Testis (tissue), 3 donors: ENCODE measurements around the gene VIPAS39. TPM values are rescaled to one million over a fixed set of nuclear protein-coding genes. Genes with fewer than 3 reads are reported as not detected.

Experiments
- DNase-seq: peaks from one replicate; pipeline ENCODE4 v3.0.0-alpha.2; 2019
- H3K27ac ChIP-seq, 2 donors: fragments of 200-600 bp; sonication (generic); one replicate each; pipeline ENCODE4 v1.5.1; 2019
- H3K27me3 ChIP-seq: fragments of 200-600 bp; sonication (generic); one replicate; pipeline ENCODE4 v1.5.1; 2019
- H3K36me3 ChIP-seq: fragments of 200-600 bp; sonication (generic); one replicate; pipeline ENCODE4 v1.5.1; 2017; ENCODE audit warnings: low read depth; ENCODE audit errors: missing control alignments
- H3K4me1 ChIP-seq: fragments of 200-600 bp; sonication (generic); one replicate; pipeline ENCODE4 v1.5.1; 2019
- H3K4me3 ChIP-seq, 2 donors: fragments of 200-600 bp; sonication (generic); one replicate each; pipeline ENCODE4 v1.5.1; 2017 to 2019
- H3K9me3 ChIP-seq: fragments of 200-600 bp; sonication (generic); one replicate; pipeline ENCODE4 v1.5.1; 2017
- POLR2A ChIP-seq: fragments of 450-650 bp; IDR thresholded peaks from one replicate; pipeline ENCODE4 v1.6.1; 2017; ENCODE audit warnings: antibody characterized with exemption, mild to moderate bottlenecking, moderate library complexity
- WGBS, 2 donors: methylation state at CpG; one replicate each; pipeline ENCODE4 v1.1.5; 2018; 5-methylcytosine and 5-hydroxymethylcytosine counted together
- intact Hi-C: fragments of 100-400 bp; cut with DNase I; formaldehyde crosslinking; loops from one replicate; pipeline ENCODE4 v1.15.1; 2023; ENCODE audit warnings: low total_unique reads
- polyA plus RNA-seq: library from polyadenylated mRNA; stranded (reverse); fragments of 350-450 nt; fragmentation: Illumina TruSeq; extraction: RNeasy Lipid Tissue Mini Kit (QIAGEN cat#74804); gene quantifications from one replicate; pipeline ENCODE4 v1.2.3, GENCODE V29; 2014; ENCODE audit warnings: low read depth, low replicate concordance; ENCODE audit not compliant: insufficient read depth
- small RNA-seq, 2 donors: library from RNA; depleted of rRNA; stranded (forward); fragments of <200 nt; gene quantifications; one replicate each; pipeline ENCODE3, GENCODE V24; 2016
- total RNA-seq, 2 donors: library from RNA; depleted of rRNA; stranded (reverse); fragments of >200 nt; gene quantifications; one replicate each; pipeline ENCODE4 v1.2.3, GENCODE V29; 2016
- TF ChIP-seq, protein P1 (sequence below), 3 experiments: fragments of 450-650 bp in 2 of 3; fragments of 200-600 bp in 1 of 3; sonication (generic) in 1 of 3; IDR thresholded peaks; one replicate each; pipeline ENCODE4 v1.5.1; 2016 to 2019; ENCODE audit warnings: antibody characterized with exemption in 3 of 3, mild to moderate bottlenecking in 2 of 3, moderate library complexity in 1 of 3

The VIPAS39 gene
- total and polyA plus RNA-seq, 3 donors from 2014 or later: 39.3 to 52.3 (median 45.8) TPM

DNA sequence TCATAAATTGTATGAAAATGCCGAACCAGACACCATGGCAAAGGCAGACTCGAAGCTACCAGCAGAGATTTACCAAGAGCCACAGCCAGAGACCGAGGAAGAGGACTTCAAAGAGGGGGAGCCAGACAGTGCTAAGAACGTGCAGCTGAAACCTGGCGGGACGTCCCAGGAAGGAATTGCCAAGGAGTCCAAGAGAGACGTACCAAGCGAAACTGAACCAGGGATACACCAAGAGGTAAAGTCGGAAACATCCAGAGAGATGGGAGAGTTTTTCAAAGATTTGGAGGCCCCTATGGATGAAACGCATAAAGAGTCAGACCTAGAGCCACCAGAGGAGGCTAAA is 79.9 kb downstream of the VIPAS39 start:
- no peaks in the 10 kb centered on the region for H3K9me3 ChIP-seq
- peak overlapping the region in 1 of 2 donors; percentile 82 for H3K27ac ChIP-seq
- DNase-seq: no peak
- peaks cover 10% of the 10 kb centered on the region for H3K4me1 ChIP-seq
- TF ChIP-seq, protein P1, sequence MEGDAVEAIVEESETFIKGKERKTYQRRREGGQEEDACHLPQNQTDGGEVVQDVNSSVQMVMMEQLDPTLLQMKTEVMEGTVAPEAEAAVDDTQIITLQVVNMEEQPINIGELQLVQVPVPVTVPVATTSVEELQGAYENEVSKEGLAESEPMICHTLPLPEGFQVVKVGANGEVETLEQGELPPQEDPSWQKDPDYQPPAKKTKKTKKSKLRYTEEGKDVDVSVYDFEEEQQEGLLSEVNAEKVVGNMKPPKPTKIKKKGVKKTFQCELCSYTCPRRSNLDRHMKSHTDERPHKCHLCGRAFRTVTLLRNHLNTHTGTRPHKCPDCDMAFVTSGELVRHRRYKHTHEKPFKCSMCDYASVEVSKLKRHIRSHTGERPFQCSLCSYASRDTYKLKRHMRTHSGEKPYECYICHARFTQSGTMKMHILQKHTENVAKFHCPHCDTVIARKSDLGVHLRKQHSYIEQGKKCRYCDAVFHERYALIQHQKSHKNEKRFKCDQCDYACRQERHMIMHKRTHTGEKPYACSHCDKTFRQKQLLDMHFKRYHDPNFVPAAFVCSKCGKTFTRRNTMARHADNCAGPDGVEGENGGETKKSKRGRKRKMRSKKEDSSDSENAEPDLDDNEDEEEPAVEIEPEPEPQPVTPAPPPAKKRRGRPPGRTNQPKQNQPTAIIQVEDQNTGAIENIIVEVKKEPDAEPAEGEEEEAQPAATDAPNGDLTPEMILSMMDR (IDR thresholded peaks at IDR 0.05): no peak
- no peak for TF ChIP-seq POLR2A
- no peaks in the 10 kb centered on the region for H3K27me3 ChIP-seq
- intact Hi-C loops: no loop called here
- 4 to 12% methylated on average over 10 of the region's 10 CpGs for WGBS, 2 donors
- peak overlapping the region; percentile 73 to 78 for H3K4me3 ChIP-seq
- H3K36me3 ChIP-seq: no peaks in the 10 kb centered on the region

GRCh38 chr14:77376771-77377501 is 80.5 kb downstream of the VIPAS39 start, which contains the start of the genes SAMD15 and TMED8:
SAMD15 (plus strand) TSS chr14:77377379; CDS start chr14:77377419, 40 bp downstream.
TMED8 (minus strand) TSS chr14:77377094; CDS start chr14:77377053, 41 bp downstream.
- Histone ChIP-seq H3K27me3 (no peaks in the 10 kb centered on the region), H3K4me1 (peaks cover 15% of the 10 kb centered on the region), H3K36me3 (no peaks in the 10 kb centered on the region), H3K4me3 (peak within 1 kb of the TSS; percentile 73 to 78), H3K27ac (peak within 1 kb of the TSS; percentile 82 to 89), H3K9me3 (no peaks in the 10 kb centered on the region)
- intact Hi-C loops: no loop called here
- no peak for TF ChIP-seq POLR2A
- TF ChIP-seq, protein P1 (IDR thresholded peaks at IDR 0.05): peak; percentile 28 to 43 (median 35)
- WGBS, 2 donors: 0% methylated on average over 16 to 49 of the region's 69 CpGs
- peak; percentile 92 for DNase-seq

Small RNA genes within 50 kb of the gene (small RNA-seq; reads per million reads assigned to genes)
- gene RF00404: 0 reads per million in 2 donors

Other genes starting within 250 kb of the VIPAS39 start
- 1 to 10 TPM; 1.1 to 1.3 TPM for gene NGB, start 186.4 kb downstream of the VIPAS39 start, total RNA-seq
- 0.76 TPM for gene NGB, start 186.4 kb downstream of the VIPAS39 start, polyA plus RNA-seq
- gene POMT2, start 136.7 kb downstream of the VIPAS39 start, total RNA-seq: 100 to 1,000 TPM; 127 to 162 TPM
- gene POMT2, start 136.7 kb downstream of the VIPAS39 start, polyA plus RNA-seq: 108 TPM
- 10 to 100 TPM; 52.8 to 64.1 TPM for gene GSTZ1, start 136.6 kb downstream of the VIPAS39 start, total RNA-seq
- 101 TPM for gene GSTZ1, start 136.6 kb downstream of the VIPAS39 start, polyA plus RNA-seq
- gene TMED8, start 80.5 kb downstream of the VIPAS39 start, total RNA-seq: 10 to 100 TPM; 30.9 to 40.1 TPM
- gene TMED8, start 80.5 kb downstream of the VIPAS39 start, polyA plus RNA-seq: 16.9 TPM
- 10 to 100 TPM in 1 of 2 donors, 1 to 10 TPM in 1; 9.2 to 22.6 TPM for gene SAMD15, start 80.2 kb downstream of the VIPAS39 start, total RNA-seq
- gene SAMD15, start 80.2 kb downstream of the VIPAS39 start, polyA plus RNA-seq: 31.3 TPM
- gene NOXRED1, start 34.1 kb downstream of the VIPAS39 start, total RNA-seq: 10 to 100 TPM in 1 of 2 donors, 1 to 10 TPM in 1; 5.2 to 11.3 TPM
- 18.0 TPM for gene NOXRED1, start 34.1 kb downstream of the VIPAS39 start, polyA plus RNA-seq
- gene AHSA1, start 492 bp upstream of the VIPAS39 start, total RNA-seq: 100 to 1,000 TPM; 250 to 379 TPM
- gene AHSA1, start 492 bp upstream of the VIPAS39 start, polyA plus RNA-seq: 303 TPM
- gene ISM2, start 41.2 kb upstream of the VIPAS39 start, total RNA-seq: 10 to 100 TPM in 1 of 2 donors, 1 to 10 TPM in 1; 6.2 to 28.7 TPM
- gene ISM2, start 41.2 kb upstream of the VIPAS39 start, polyA plus RNA-seq: 4.4 TPM
- 10 to 100 TPM; 21.5 to 24.5 TPM for gene SPTLC2, start 159.0 kb upstream of the VIPAS39 start, total RNA-seq
- 11.1 TPM for gene SPTLC2, start 159.0 kb upstream of the VIPAS39 start, polyA plus RNA-seq